ENCODE results near the gene FAM131A.

GRCh38 chr3:184372296-184372821 lies 35.0 kb downstream of the FAM131A start:
- no peak for TF ChIP-seq ZNF274 (IDR thresholded peaks at IDR 0.05; ENCODE audit: low read depth, low read length)
- TF ChIP-seq YY1 (IDR thresholded peaks at IDR 0.05; ENCODE audit: insufficient read depth, insufficient read length), result no peak

Measured in NT2/D1 (cell line).